HG02938 (cell line): ENCODE results near the gene TCEAL9.
A peak's percentile ranks its signal among the peaks of the same experiment; 100 is the strongest.
"Not testable (repeated sequence)": the region's sequence is repeated elsewhere in the genome, so short reads cannot be mapped to it uniquely, and the experiment has no call there.

Experiments
- ATAC-seq: cut with Tn5 transposase; IDR thresholded peaks from one replicate; pipeline ENCODE4 v1.9.1; 2021; ENCODE audit warnings: mild to moderate bottlenecking, moderate library complexity; ENCODE audit not compliant: unreplicated experiment

TCEAL9 gene

DNA sequence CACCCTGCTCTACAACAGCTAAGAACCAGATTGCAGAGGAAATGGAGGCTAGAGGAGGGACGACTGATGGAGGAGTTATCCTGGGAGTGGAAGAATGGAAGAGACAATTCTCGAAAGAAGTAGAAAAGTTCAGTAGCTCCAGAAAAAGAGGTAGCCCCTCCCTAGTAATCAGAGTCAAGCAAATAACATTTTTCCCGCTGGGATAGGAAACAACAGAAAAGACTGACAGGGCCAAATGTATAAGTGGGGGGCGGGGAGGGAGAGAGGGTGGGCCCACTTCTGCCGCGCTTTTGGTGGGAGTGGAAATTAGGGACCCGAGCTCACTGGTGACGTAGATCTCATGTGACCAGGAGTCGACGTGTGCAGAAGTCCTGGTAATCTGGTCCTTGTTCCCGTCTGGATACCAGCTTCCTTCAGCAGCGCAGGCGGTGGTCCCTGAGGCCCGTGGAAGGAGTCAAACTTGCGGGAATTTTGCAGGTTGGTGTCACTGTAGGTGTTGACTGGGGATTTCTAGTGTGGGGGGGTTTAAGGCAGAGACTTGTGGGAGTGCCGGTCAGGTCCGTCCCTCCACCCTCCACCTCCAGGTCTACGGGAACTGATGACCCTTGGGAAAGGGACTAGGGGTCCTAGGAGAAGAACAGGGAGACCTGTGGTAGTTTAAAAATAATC, at the start of gene TCEAL9:
Gene TCEAL9 (plus strand): TSS at position 377 of the 669 bp plus-strand sequence. CDS start 1,179 bp downstream, outside the sequence.
- ATAC-seq: no peak

- no peak for ATAC-seq
Observed at GRCh38 chrX:103309860-103310554, 46.3 kb upstream of the TCEAL9 start.

GRCh38 chrX:103310555-103311398, 45.5 kb upstream of the TCEAL9 start, which contains the start of gene BEX2:
TSS of gene BEX2 (minus strand) at chrX:103310990. CDS start at chrX:103309976, 1,014 bp downstream.
- peak; percentile 99 for ATAC-seq

DNA sequence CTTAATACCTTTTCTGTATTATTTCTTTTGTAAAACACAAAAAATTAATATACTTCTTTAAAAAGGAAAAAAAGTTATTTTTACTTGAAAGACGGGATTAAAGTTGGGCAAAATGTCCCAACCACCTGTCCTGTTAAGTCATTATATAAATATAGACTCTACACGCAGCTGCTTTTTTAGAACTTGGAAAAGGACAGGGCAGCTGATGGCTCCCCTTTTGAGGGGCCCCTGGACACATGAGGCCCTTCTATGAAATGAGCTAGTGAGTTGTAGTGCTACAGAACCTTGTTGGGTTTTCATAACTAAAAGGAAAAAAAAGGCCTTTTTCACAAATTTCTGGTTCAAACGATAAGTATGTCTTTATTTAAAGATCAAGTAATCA, 44.9 kb upstream of the TCEAL9 start:
- no peak for ATAC-seq

DNA sequence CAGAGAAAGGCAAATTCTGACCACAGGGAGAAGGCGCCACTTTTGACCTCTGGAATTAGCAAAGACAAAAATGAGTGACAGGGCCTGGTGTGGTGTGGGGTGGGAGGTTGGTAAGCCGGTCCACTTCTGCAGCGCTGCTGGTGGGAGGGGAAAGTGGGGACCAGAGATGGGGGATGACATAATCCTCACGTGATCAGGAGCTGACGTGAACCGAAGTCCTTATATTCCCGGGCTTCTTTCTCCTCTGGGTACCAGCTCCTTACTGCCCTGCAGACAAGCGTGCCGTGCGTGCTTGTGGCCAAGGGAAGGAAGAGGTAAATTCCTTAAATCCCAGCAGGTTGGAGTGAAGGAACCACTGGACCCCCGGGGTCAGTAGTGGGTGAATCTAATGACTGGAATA, 26.3 kb upstream of the TCEAL9 start, which contains the start of gene TCEAL7:
Gene TCEAL7 (plus strand): TSS at position 249 of the 400 bp plus-strand sequence. CDS start 1,165 bp downstream, outside the sequence.
- no peak for ATAC-seq

DNA sequence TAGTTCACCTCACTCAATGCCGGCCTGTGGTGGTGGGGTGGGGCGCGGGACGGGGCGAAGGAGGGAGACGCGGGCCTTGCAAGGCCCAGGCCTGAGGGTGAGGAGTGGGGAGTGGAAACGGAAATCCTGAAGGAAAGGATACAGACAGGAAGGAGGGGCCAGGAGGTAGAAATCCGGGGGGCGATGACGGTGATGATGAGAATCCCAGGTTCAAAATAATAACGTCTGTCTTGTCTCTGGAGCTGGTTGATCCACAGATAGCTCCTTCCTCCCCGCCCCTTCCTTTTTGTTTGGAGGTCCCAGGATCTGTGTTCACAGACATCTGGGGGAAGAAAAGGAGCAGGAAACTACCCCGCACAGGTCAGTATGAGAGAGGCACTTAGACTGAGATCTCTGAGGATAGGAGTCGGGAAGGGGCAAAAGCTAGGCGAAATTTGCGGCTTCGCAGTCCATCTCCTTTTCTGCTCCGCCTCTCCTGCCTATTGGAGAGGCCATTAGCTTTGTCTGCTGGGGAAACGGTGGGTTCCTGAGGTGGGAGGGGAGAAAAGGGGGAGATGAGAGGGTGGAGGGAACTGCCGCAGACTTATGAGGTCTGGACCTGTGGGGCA, 25.5 kb upstream of the TCEAL9 start:
- no peak for ATAC-seq

GRCh38 chrX:103338663-103339062, 17.6 kb upstream of the TCEAL9 start:
- ATAC-seq: no peak

DNA sequence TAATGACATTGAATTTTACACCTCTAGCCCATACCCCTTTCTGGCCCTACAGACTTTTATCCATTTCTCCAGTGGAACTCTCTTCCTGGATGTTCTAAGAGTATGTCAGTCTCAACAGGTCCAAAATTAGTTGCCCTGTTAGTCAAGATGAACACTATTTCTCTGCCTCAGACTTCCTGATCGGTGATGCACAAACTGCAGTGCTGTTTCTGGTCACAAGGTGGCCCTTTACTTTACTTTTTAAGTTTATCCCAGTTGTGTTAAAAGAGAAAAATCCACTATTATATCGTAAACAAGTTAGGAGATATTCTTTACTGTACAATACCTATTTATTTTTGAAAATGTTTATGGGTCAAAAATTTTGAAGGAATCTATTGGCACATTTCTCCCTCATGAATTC, 13.2 kb upstream of the TCEAL9 start:
- no peak for ATAC-seq

GRCh38 chrX:103344606-103345005, 11.7 kb upstream of the TCEAL9 start:
- ATAC-seq: no peak

GRCh38 chrX:103347682-103348397, 8.5 kb upstream of the TCEAL9 start:
- no peak for ATAC-seq

DNA sequence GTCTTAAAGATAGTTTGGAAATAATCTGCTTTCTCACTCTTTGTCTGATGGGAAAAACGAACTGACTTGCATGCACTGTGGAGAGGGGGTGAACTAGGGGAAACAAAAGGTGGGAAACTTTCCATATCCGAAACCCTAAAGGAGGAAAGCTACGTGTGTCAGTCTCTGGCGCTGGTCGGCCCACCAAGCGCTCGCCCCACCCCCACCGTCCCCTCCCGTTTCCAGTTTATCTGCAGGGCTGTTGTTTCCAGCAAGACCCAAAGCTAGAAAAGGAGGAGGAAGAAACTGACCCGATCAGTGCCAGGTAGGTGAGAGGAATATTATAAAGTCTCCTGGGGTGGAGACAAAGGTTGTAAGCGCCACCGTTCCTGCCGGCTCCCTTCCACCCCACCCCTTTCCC, 552 bp downstream of the TCEAL9 start:
- no peak for ATAC-seq

- ATAC-seq: no peak
Observed at GRCh38 chrX:103357871-103358270, 1.6 kb downstream of the TCEAL9 start.

- ATAC-seq: not testable (repeated sequence)
Observed at GRCh38 chrX:103359605-103360004, 3.3 kb downstream of the TCEAL9 start.

- ATAC-seq: no peak
Observed at GRCh38 chrX:103360092-103360491, 3.8 kb downstream of the TCEAL9 start.

DNA sequence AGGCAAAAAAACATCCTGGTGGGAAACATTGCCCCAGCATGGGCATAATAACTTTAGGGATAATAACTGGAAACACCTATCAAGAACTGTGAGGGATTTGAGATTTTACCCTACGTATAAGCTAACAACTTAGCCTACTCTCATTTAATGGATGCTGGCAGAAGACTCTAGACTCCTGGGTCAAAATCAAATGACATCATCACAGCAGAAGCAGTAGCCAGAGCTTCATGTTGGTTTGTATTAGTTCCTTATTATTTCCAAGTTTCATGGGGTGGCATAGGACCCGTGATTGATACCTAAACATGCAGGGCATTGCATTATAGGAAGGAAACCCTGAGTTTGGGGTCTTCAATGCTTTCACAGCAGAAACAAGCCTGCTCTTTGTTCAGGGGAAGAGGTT, 4.6 kb downstream of the TCEAL9 start:
- ATAC-seq: no peak

DNA sequence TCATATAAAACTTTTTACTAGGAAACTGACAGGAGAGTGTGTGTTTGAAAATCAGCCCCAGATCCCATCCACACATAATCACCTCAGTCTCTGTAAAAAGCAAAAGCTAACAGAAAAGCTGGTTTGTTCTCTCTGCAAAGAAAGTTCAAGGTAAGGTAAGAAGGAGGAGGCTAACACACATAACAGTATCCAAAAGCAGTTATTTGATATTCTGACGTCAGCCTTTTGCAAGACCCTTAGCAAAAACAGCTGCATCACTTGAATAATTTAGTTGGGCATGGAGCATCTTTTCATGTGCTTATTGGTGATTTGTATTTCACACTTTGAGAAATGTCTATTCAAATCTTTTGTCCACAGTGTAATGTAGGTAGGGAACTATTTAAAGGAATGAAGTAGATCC, 5.5 kb downstream of the TCEAL9 start:
- no peak for ATAC-seq

DNA sequence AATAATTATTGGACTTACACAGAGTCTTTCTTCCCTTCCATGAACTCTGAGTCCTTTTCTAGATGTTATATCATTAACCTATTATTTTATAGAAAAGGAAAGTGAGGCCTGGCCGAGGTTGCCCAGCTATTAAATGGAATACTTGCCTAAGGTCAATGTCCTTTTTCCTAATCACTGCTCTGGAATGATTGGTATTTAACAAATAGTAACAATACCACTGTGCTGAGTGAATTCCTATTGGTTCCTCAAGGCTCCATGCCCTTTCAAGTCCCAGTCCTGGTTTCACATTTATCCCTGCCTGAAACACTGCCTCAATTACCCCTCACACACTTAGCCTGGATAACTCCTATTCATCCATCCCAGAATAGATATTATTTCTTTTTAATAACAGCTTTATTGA, 6.2 kb downstream of the TCEAL9 start:
- ATAC-seq: no peak

DNA sequence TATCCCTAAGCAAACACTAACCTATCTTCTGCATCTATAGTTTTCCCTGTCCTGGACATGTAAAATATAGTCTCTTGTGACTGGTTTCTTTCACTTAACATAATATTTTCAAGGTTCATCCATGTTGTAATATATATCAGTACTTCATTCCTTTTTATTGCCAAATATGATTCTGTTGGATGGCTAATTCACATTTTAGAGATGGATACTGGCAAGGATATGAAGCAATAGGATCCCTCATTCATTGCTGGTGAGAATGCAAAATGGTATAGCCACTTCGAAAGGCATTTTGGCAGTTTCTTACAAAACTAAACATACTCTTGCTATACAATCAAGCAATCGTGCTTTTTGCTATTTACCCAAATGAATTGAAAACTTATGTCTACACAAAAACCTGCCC, 6.7 kb downstream of the TCEAL9 start:
- ATAC-seq: no peak

DNA sequence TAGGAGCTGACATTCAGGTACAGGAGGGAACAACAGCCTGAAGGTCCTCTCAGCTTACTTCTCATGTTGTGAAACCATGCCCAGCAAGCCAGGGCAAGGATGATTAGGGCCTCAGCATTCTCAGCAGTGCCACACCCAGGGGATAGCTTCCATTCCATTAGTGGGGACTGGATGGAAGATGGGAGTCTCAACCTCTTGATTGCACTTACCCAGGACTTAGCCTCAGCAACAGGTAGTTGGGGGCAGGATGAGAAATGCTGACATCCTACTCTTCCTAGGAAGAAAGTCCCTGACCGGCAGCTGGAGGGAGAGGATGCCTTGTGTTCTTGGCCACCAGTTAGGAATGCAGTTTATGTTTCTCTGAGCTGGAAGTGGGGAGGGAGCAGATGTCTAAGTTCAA, 11.2 kb downstream of the TCEAL9 start:
- ATAC-seq: no peak

GRCh38 chrX:103369479-103369878, 13.2 kb downstream of the TCEAL9 start:
- no peak for ATAC-seq
